ENCODE data around the gene CELF5.
"Not testable (repeated sequence)": the region's sequence is repeated elsewhere in the genome, so short reads cannot be mapped to it uniquely, and the experiment has no call there.

CELF5 gene

GRCh38 chr19:3208317-3209207, 15.9 kb upstream of the CELF5 start:
- no peak for DNase-seq

GRCh38 chr19:3210347-3211017, 14.0 kb upstream of the CELF5 start:
- DNase-seq: peak; percentile 65

GRCh38 chr19:3211191-3211590, 13.3 kb upstream of the CELF5 start:
- DNase-seq: no peak

- DNase-seq: no peak
Observed at GRCh38 chr19:3213159-3213558, 11.3 kb upstream of the CELF5 start.

GRCh38 chr19:3216874-3217273, 7.6 kb upstream of the CELF5 start:
- no peak for DNase-seq

- no peak for DNase-seq
Observed at GRCh38 chr19:3220576-3220975, 3.9 kb upstream of the CELF5 start.

- DNase-seq: not testable (repeated sequence)
Observed at GRCh38 chr19:3221576-3221975, 2.9 kb upstream of the CELF5 start.

GRCh38 chr19:3222709-3223108, 1.8 kb upstream of the CELF5 start:
- no peak for DNase-seq

GRCh38 chr19:3225169-3225485, 666 bp downstream of the CELF5 start:
- no peak for DNase-seq

GRCh38 chr19:3225677-3226093, 1.2 kb downstream of the CELF5 start:
- DNase-seq: no peak

GRCh38 chr19:3227054-3227626, 2.7 kb downstream of the CELF5 start:
- DNase-seq: no peak

- DNase-seq: no peak
Observed at GRCh38 chr19:3229346-3229743, 4.9 kb downstream of the CELF5 start.

- no peak for DNase-seq
Observed at GRCh38 chr19:3229888-3230496, 5.5 kb downstream of the CELF5 start.

GRCh38 chr19:3231288-3231687, 6.8 kb downstream of the CELF5 start:
- no peak for DNase-seq

- DNase-seq: no peak
Observed at GRCh38 chr19:3233116-3233515, 8.7 kb downstream of the CELF5 start.

GRCh38 chr19:3233831-3234230, 9.4 kb downstream of the CELF5 start:
- DNase-seq: no peak

- DNase-seq: no peak
Observed at GRCh38 chr19:3234800-3235199, 10.3 kb downstream of the CELF5 start.

GRCh38 chr19:3235604-3236003, 11.1 kb downstream of the CELF5 start:
- not testable (repeated sequence) for DNase-seq

- no peak for DNase-seq
Observed at GRCh38 chr19:3236272-3236671, 11.8 kb downstream of the CELF5 start.

- DNase-seq: no peak
Observed at GRCh38 chr19:3238066-3238561, 13.7 kb downstream of the CELF5 start.

- no peak for DNase-seq
Observed at GRCh38 chr19:3239367-3239766, 14.9 kb downstream of the CELF5 start.

- peak; percentile 49 for DNase-seq
Observed at GRCh38 chr19:3243819-3244700, 19.6 kb downstream of the CELF5 start.
